HG02623 (cell line): Measurements from ENCODE around the gene MKNK2.
A peak's percentile ranks its signal among the peaks of the same experiment; 100 is the strongest.

ENCODE experiments used
- ATAC-seq: cut with Tn5 transposase; IDR thresholded peaks from one replicate; pipeline ENCODE4 v1.9.1; 2021; ENCODE audit warnings: moderate library complexity; ENCODE audit not compliant: unreplicated experiment

The MKNK2 gene

GRCh38 chr19:2080336-2080988, 29.4 kb upstream of the MKNK2 start:
- ATAC-seq = no peak

- ATAC-seq = no peak
These were observed 28.8 kb upstream of the MKNK2 start for GRCh38 chr19:2079865-2080301.

- ATAC-seq = no peak
These were observed 28.2 kb upstream of the MKNK2 start for GRCh38 chr19:2079076-2079864.

GRCh38 chr19:2077833-2078619, 27.0 kb upstream of the MKNK2 start:
- no peak for ATAC-seq

GRCh38 chr19:2077398-2077797, 26.4 kb upstream of the MKNK2 start:
- no peak for ATAC-seq

- no peak for ATAC-seq
These were observed 25.5 kb upstream of the MKNK2 start for GRCh38 chr19:2076526-2076944.

- ATAC-seq = no peak
These were observed 21.9 kb upstream of the MKNK2 start for GRCh38 chr19:2072757-2073551.

GRCh38 chr19:2070986-2071673, 20.1 kb upstream of the MKNK2 start:
- ATAC-seq = no peak

GRCh38 chr19:2070436-2070827, 19.4 kb upstream of the MKNK2 start:
- ATAC-seq = no peak

- no peak for ATAC-seq
These were observed 13.9 kb upstream of the MKNK2 start for GRCh38 chr19:2064788-2065524.

- ATAC-seq = no peak
These were observed 13.3 kb upstream of the MKNK2 start for GRCh38 chr19:2064395-2064787.

GRCh38 chr19:2063824-2064223, 12.8 kb upstream of the MKNK2 start:
- ATAC-seq = no peak

- no peak for ATAC-seq
These were observed 11.7 kb upstream of the MKNK2 start for GRCh38 chr19:2062770-2063169.

- no peak for ATAC-seq
These were observed 11.3 kb upstream of the MKNK2 start for GRCh38 chr19:2062389-2062729.

- peak; percentile 78 for ATAC-seq
These were observed 10.7 kb upstream of the MKNK2 start for GRCh38 chr19:2061495-2062388.

GRCh38 chr19:2060884-2061494, 9.9 kb upstream of the MKNK2 start:
- peak; percentile 18 for ATAC-seq

- no peak for ATAC-seq
These were observed 8.6 kb upstream of the MKNK2 start for GRCh38 chr19:2059422-2060201.
